SH-SY5Y (cell line): ENCODE data around the gene PHEX.

Source experiments
- GATA2 ChIP-seq: IDR thresholded peaks from 2 replicates; pipeline ENCODE4 v1.6.1; 2011; ENCODE audit warnings: mild to moderate bottlenecking, low read depth, low read length
- GATA3 ChIP-seq: IDR thresholded peaks from 2 replicates; pipeline ENCODE4 v1.6.1; 2011; ENCODE audit warnings: low read depth, mild to moderate bottlenecking, low read length, moderate library complexity

GRCh38 chrX:22095856-22096255 is 63.7 kb downstream of the PHEX start:
- TF ChIP-seq GATA2 = no peak
- TF ChIP-seq GATA3 = no peak
